HEK293T (cell line): ENCODE measurements around the gene DYNC1LI2.

Experiments used
- CTCF ChIA-PET: fragments of 350-600 bp; formaldehyde crosslinking; extraction: SDS; loops from one replicate; lab custom pipeline; 2021; ENCODE audit warnings: antibody characterized with exemption, inconsistent platforms; lab: Yijun Ruan, JAX
- POLR2A ChIA-PET: fragments of 350-600 bp; formaldehyde crosslinking; extraction: SDS; loops from one replicate; lab custom pipeline; 2020; ENCODE audit warnings: antibody characterized with exemption, inconsistent platforms; lab: Yijun Ruan, JAX
- DNase-seq: peaks from one replicate; pipeline ENCODE4 v3.0.0; 2012; ENCODE audit warnings: mixed read lengths; ENCODE audit errors: extremely low spot score
- ARNT ChIP-seq: fragments of 450-650 bp; IDR thresholded peaks from 2 replicates; pipeline ENCODE4 v1.6.1; 2017; ENCODE audit warnings: mild to moderate bottlenecking
- BHLHE40 ChIP-seq: fragments of 450-650 bp; IDR thresholded peaks from 2 replicates; pipeline ENCODE4 v1.6.1; 2016; ENCODE audit warnings: mild to moderate bottlenecking, moderate library complexity, borderline replicate concordance
- CTBP1 ChIP-seq: fragments of 450-650 bp; IDR thresholded peaks from 2 replicates; pipeline ENCODE4 v1.6.1; 2016; ENCODE audit warnings: borderline replicate concordance
- ELF4 ChIP-seq: fragments of 450-650 bp; IDR thresholded peaks from 2 replicates; pipeline ENCODE4 v1.6.1; 2017; ENCODE audit warnings: antibody characterized with exemption
- FOXA1 ChIP-seq: fragments of 450-650 bp; IDR thresholded peaks from 2 replicates; pipeline ENCODE4 v1.6.1; 2016; ENCODE audit warnings: mild to moderate bottlenecking
- FOXK2 ChIP-seq: fragments of 450-650 bp; IDR thresholded peaks from 2 replicates; pipeline ENCODE4 v1.6.1; 2016; ENCODE audit warnings: mild to moderate bottlenecking
- FOXM1 ChIP-seq: fragments of 450-650 bp; IDR thresholded peaks from 2 replicates; pipeline ENCODE4 v1.6.1; 2017; ENCODE audit warnings: mild to moderate bottlenecking, borderline replicate concordance
- HDGF ChIP-seq: fragments of 450-650 bp; IDR thresholded peaks from 2 replicates; pipeline ENCODE4 v1.6.1; 2017; ENCODE audit warnings: antibody characterized with exemption, borderline replicate concordance
- L3MBTL2 ChIP-seq: fragments of 450-650 bp; conservative IDR thresholded peaks from 2 replicates; pipeline ENCODE4 v1.6.1; 2016; ENCODE audit warnings: mild to moderate bottlenecking
- LEF1 ChIP-seq: fragments of 450-650 bp; IDR thresholded peaks from 2 replicates; pipeline ENCODE4 v1.6.1; 2017; ENCODE audit warnings: mild to moderate bottlenecking, borderline replicate concordance
- NFRKB ChIP-seq: fragments of 450-650 bp; IDR thresholded peaks from 2 replicates; pipeline ENCODE4 v1.6.1; 2016; ENCODE audit warnings: mild to moderate bottlenecking, moderate library complexity
- PKNOX1 ChIP-seq: fragments of 450-650 bp; IDR thresholded peaks from 2 replicates; pipeline ENCODE4 v1.6.1; 2016
- SP1 ChIP-seq: fragments of 450-650 bp; IDR thresholded peaks from 2 replicates; pipeline ENCODE4 v1.6.1; 2017
- SUZ12 ChIP-seq: fragments of 450-650 bp; IDR thresholded peaks from 2 replicates; pipeline ENCODE4 v1.6.1; 2016; ENCODE audit warnings: mild to moderate bottlenecking
- TARDBP ChIP-seq: fragments of 450-650 bp; IDR thresholded peaks from 2 replicates; pipeline ENCODE4 v1.6.1; 2016
- ZNF384 ChIP-seq: fragments of 450-650 bp; IDR thresholded peaks from 2 replicates; pipeline ENCODE4 v1.6.1; 2016

DYNC1LI2 gene

GRCh38 chr16:66731101-66731500 lies 20.3 kb downstream of the DYNC1LI2 start:
- DNase-seq: no peak
- TF ChIP-seq HDGF (no peak), SP1 (no peak), FOXM1 (no peak), NFRKB (no peak), L3MBTL2 (no peak), SUZ12 (no peak), BHLHE40 (no peak), ARNT (no peak), PKNOX1 (no peak), ZNF384 (no peak), TARDBP (no peak), ELF4 (no peak), LEF1 (no peak), FOXK2 (no peak), FOXA1 (no peak), CTBP1 (no peak)
- POLR2A ChIA-PET: no interaction called here
- CTCF ChIA-PET: interaction anchor here (0.5 to 1.9 kb wide), 3 partner anchors 9 to 26 kb away, joined by 3 to 6 read pairs (median 4); partner anchors contain the start of gene DYNC1LI2

- TF ChIP-seq LEF1 (no peak), TARDBP (no peak), HDGF (no peak), L3MBTL2 (no peak), BHLHE40 (no peak), FOXA1 (no peak), ELF4 (no peak), SUZ12 (no peak)
- ChIA-PET CTCF (interaction anchor here (1.2 to 2.1 kb wide), 3 partner anchors 9 to 145 kb away, joined by 4 to 16 read pairs (median 5); no protein-coding TSS in a partner anchor), POLR2A (no interaction called here)
- no peak for DNase-seq
These were observed 22.6 kb downstream of the DYNC1LI2 start for GRCh38 chr16:66728804-66729203.

GRCh38 chr16:66728117-66728787 lies 23.2 kb downstream of the DYNC1LI2 start:
- POLR2A ChIA-PET: no interaction called here
- CTCF ChIA-PET: interaction anchor here (0.6 to 2.1 kb wide), 4 partner anchors 9 to 145 kb away, joined by 4 to 16 read pairs (median 4); no protein-coding TSS in a partner anchor
- DNase-seq: peak; percentile 70
- TF ChIP-seq LEF1 (no peak), SP1 (no peak), ARNT (no peak), CTBP1 (no peak), PKNOX1 (no peak), ZNF384 (no peak), NFRKB (no peak), SUZ12 (no peak), TARDBP (no peak), ELF4 (no peak)

GRCh38 chr16:66720766-66721165 lies 30.6 kb downstream of the DYNC1LI2 start:
- CTCF ChIA-PET: no interaction called here
- POLR2A ChIA-PET: no interaction called here
- TF ChIP-seq ZNF384: no peak
- no peak for TF ChIP-seq FOXA1
- TF ChIP-seq ARNT: no peak
- TF ChIP-seq BHLHE40: no peak
- TF ChIP-seq SP1: no peak
- no peak for TF ChIP-seq TARDBP
- DNase-seq: no peak

GRCh38 chr16:66719246-66719645 lies 32.2 kb downstream of the DYNC1LI2 start:
- POLR2A ChIA-PET: no interaction called here
- CTCF ChIA-PET: no interaction called here
- DNase-seq: no peak
- TF ChIP-seq TARDBP (no peak), PKNOX1 (no peak), FOXM1 (no peak), L3MBTL2 (no peak), ELF4 (no peak), LEF1 (no peak), NFRKB (no peak), ZNF384 (no peak), ARNT (no peak), BHLHE40 (no peak), FOXK2 (no peak), FOXA1 (no peak), CTBP1 (no peak), SP1 (no peak), HDGF (no peak), SUZ12 (no peak)

GRCh38 chr16:66717776-66718175 lies 33.6 kb downstream of the DYNC1LI2 start:
- POLR2A ChIA-PET: no interaction called here
- CTCF ChIA-PET: no interaction called here
- TF ChIP-seq ZNF384 (no peak), FOXA1 (no peak), ELF4 (no peak), L3MBTL2 (no peak), TARDBP (no peak), HDGF (no peak), NFRKB (no peak), SP1 (no peak)
- DNase-seq: no peak
